ENCODE results near the gene NFRKB.

NFRKB gene

GRCh38 chr11:129932381-129933067 lies 37.1 kb upstream of the NFRKB start:
- H3K27ac ChIP-seq (ENCODE audit: insufficient read depth, low read length, poor library complexity, severe bottlenecking) = no peak overlapping the region
- no peaks in the 10 kb centered on the region for H3K9me3 ChIP-seq (ENCODE audit: control insufficient read depth, low read length)
- H3K36me3 ChIP-seq (ENCODE audit: control insufficient read depth, insufficient read depth, low read length) = peaks cover 11% of the 10 kb centered on the region
- no peaks in the 10 kb centered on the region for H3K4me1 ChIP-seq (ENCODE audit: control insufficient read depth, insufficient read depth, low read length, poor library complexity, severe bottlenecking)
- no peak overlapping the region for H3K4me3 ChIP-seq (ENCODE audit: insufficient read depth, low read depth, low read length, poor library complexity, severe bottlenecking)
- DNase-seq = no peak
- H3K27me3 ChIP-seq (replicated peaks; ENCODE audit: control insufficient read depth, insufficient read depth, low read length, poor library complexity, severe bottlenecking) = no peaks in the 10 kb centered on the region

- DNase-seq = no peak
- Histone ChIP-seq H3K27ac (ENCODE audit: insufficient read depth, low read length, poor library complexity, severe bottlenecking) (no peak overlapping the region), H3K36me3 (ENCODE audit: control insufficient read depth, insufficient read depth, low read length) (peaks cover 11% of the 10 kb centered on the region), H3K4me3 (ENCODE audit: insufficient read depth, low read depth, low read length, poor library complexity, severe bottlenecking) (no peak overlapping the region), H3K9me3 (ENCODE audit: control insufficient read depth, low read length) (no peaks in the 10 kb centered on the region), H3K27me3 (replicated peaks; ENCODE audit: control insufficient read depth, insufficient read depth, low read length, poor library complexity, severe bottlenecking) (no peaks in the 10 kb centered on the region), H3K4me1 (ENCODE audit: control insufficient read depth, insufficient read depth, low read length, poor library complexity, severe bottlenecking) (no peaks in the 10 kb centered on the region)
Measured at GRCh38 chr11:129930743-129931142, 35.4 kb upstream of the NFRKB start.

GRCh38 chr11:129930296-129930695 lies 34.9 kb upstream of the NFRKB start:
- no peak overlapping the region for H3K4me3 ChIP-seq (ENCODE audit: insufficient read depth, low read depth, low read length, poor library complexity, severe bottlenecking)
- H3K36me3 ChIP-seq (ENCODE audit: control insufficient read depth, insufficient read depth, low read length) = peaks cover 11% of the 10 kb centered on the region
- H3K4me1 ChIP-seq (ENCODE audit: control insufficient read depth, insufficient read depth, low read length, poor library complexity, severe bottlenecking) = no peaks in the 10 kb centered on the region
- no peaks in the 10 kb centered on the region for H3K9me3 ChIP-seq (ENCODE audit: control insufficient read depth, low read length)
- H3K27ac ChIP-seq (ENCODE audit: insufficient read depth, low read length, poor library complexity, severe bottlenecking) = no peak overlapping the region
- DNase-seq = no peak
- H3K27me3 ChIP-seq (replicated peaks; ENCODE audit: control insufficient read depth, insufficient read depth, low read length, poor library complexity, severe bottlenecking) = no peaks in the 10 kb centered on the region

GRCh38 chr11:129929721-129930120 lies 34.3 kb upstream of the NFRKB start:
- no peak for DNase-seq
- Histone ChIP-seq H3K9me3 (ENCODE audit: control insufficient read depth, low read length) (no peaks in the 10 kb centered on the region), H3K36me3 (ENCODE audit: control insufficient read depth, insufficient read depth, low read length) (peaks cover 16% of the 10 kb centered on the region), H3K27ac (ENCODE audit: insufficient read depth, low read length, poor library complexity, severe bottlenecking) (no peak overlapping the region), H3K27me3 (replicated peaks; ENCODE audit: control insufficient read depth, insufficient read depth, low read length, poor library complexity, severe bottlenecking) (no peaks in the 10 kb centered on the region), H3K4me3 (ENCODE audit: insufficient read depth, low read depth, low read length, poor library complexity, severe bottlenecking) (no peak overlapping the region), H3K4me1 (ENCODE audit: control insufficient read depth, insufficient read depth, low read length, poor library complexity, severe bottlenecking) (no peaks in the 10 kb centered on the region)

GRCh38 chr11:129928923-129929692 lies 33.7 kb upstream of the NFRKB start:
- Histone ChIP-seq H3K27ac (ENCODE audit: insufficient read depth, low read length, poor library complexity, severe bottlenecking) (no peak overlapping the region), H3K27me3 (replicated peaks; ENCODE audit: control insufficient read depth, insufficient read depth, low read length, poor library complexity, severe bottlenecking) (no peaks in the 10 kb centered on the region), H3K4me1 (ENCODE audit: control insufficient read depth, insufficient read depth, low read length, poor library complexity, severe bottlenecking) (no peaks in the 10 kb centered on the region), H3K9me3 (ENCODE audit: control insufficient read depth, low read length) (no peaks in the 10 kb centered on the region), H3K36me3 (ENCODE audit: control insufficient read depth, insufficient read depth, low read length) (peaks cover 17% of the 10 kb centered on the region), H3K4me3 (ENCODE audit: insufficient read depth, low read depth, low read length, poor library complexity, severe bottlenecking) (no peak overlapping the region)
- no peak for DNase-seq

- Histone ChIP-seq H3K36me3 (ENCODE audit: control insufficient read depth, insufficient read depth, low read length) (peaks cover 6% of the 10 kb centered on the region), H3K27me3 (replicated peaks; ENCODE audit: control insufficient read depth, insufficient read depth, low read length, poor library complexity, severe bottlenecking) (no peaks in the 10 kb centered on the region), H3K4me3 (ENCODE audit: insufficient read depth, low read depth, low read length, poor library complexity, severe bottlenecking) (no peak overlapping the region), H3K27ac (ENCODE audit: insufficient read depth, low read length, poor library complexity, severe bottlenecking) (no peak overlapping the region), H3K4me1 (ENCODE audit: control insufficient read depth, insufficient read depth, low read length, poor library complexity, severe bottlenecking) (peaks cover 6% of the 10 kb centered on the region), H3K9me3 (ENCODE audit: control insufficient read depth, low read length) (no peaks in the 10 kb centered on the region)
- no peak for DNase-seq
Measured at GRCh38 chr11:129922674-129923073, 27.3 kb upstream of the NFRKB start.

GRCh38 chr11:129918361-129918760 lies 23.0 kb upstream of the NFRKB start:
- Histone ChIP-seq H3K27me3 (replicated peaks; ENCODE audit: control insufficient read depth, insufficient read depth, low read length, poor library complexity, severe bottlenecking) (no peaks in the 10 kb centered on the region), H3K27ac (ENCODE audit: insufficient read depth, low read length, poor library complexity, severe bottlenecking) (no peak overlapping the region), H3K9me3 (ENCODE audit: control insufficient read depth, low read length) (no peaks in the 10 kb centered on the region), H3K4me1 (ENCODE audit: control insufficient read depth, insufficient read depth, low read length, poor library complexity, severe bottlenecking) (peaks cover 5% of the 10 kb centered on the region), H3K36me3 (ENCODE audit: control insufficient read depth, insufficient read depth, low read length) (peaks cover 18% of the 10 kb centered on the region), H3K4me3 (ENCODE audit: insufficient read depth, low read depth, low read length, poor library complexity, severe bottlenecking) (no peak overlapping the region)
- no peak for DNase-seq

- no peaks in the 10 kb centered on the region for H3K9me3 ChIP-seq (ENCODE audit: control insufficient read depth, low read length)
- no peaks in the 10 kb centered on the region for H3K4me1 ChIP-seq (ENCODE audit: control insufficient read depth, insufficient read depth, low read length, poor library complexity, severe bottlenecking)
- no peak overlapping the region for H3K27ac ChIP-seq (ENCODE audit: insufficient read depth, low read length, poor library complexity, severe bottlenecking)
- no peaks in the 10 kb centered on the region for H3K27me3 ChIP-seq (replicated peaks; ENCODE audit: control insufficient read depth, insufficient read depth, low read length, poor library complexity, severe bottlenecking)
- no peak for DNase-seq
- no peak overlapping the region for H3K4me3 ChIP-seq (ENCODE audit: insufficient read depth, low read depth, low read length, poor library complexity, severe bottlenecking)
- H3K36me3 ChIP-seq (ENCODE audit: control insufficient read depth, insufficient read depth, low read length) = peaks cover 18% of the 10 kb centered on the region
Measured at GRCh38 chr11:129917231-129917630, 21.9 kb upstream of the NFRKB start.

GRCh38 chr11:129911298-129911697 lies 15.9 kb upstream of the NFRKB start:
- no peak for DNase-seq
- H3K4me1 ChIP-seq (ENCODE audit: control insufficient read depth, insufficient read depth, low read length, poor library complexity, severe bottlenecking) = no peaks in the 10 kb centered on the region
- no peak overlapping the region for H3K4me3 ChIP-seq (ENCODE audit: insufficient read depth, low read depth, low read length, poor library complexity, severe bottlenecking)
- H3K27ac ChIP-seq (ENCODE audit: insufficient read depth, low read length, poor library complexity, severe bottlenecking) = no peak overlapping the region
- no peaks in the 10 kb centered on the region for H3K9me3 ChIP-seq (ENCODE audit: control insufficient read depth, low read length)
- H3K36me3 ChIP-seq (ENCODE audit: control insufficient read depth, insufficient read depth, low read length) = peaks cover 30% of the 10 kb centered on the region
- no peaks in the 10 kb centered on the region for H3K27me3 ChIP-seq (replicated peaks; ENCODE audit: control insufficient read depth, insufficient read depth, low read length, poor library complexity, severe bottlenecking)

GRCh38 chr11:129910360-129910759 lies 15.0 kb upstream of the NFRKB start:
- DNase-seq = no peak
- Histone ChIP-seq H3K9me3 (ENCODE audit: control insufficient read depth, low read length) (no peaks in the 10 kb centered on the region), H3K36me3 (ENCODE audit: control insufficient read depth, insufficient read depth, low read length) (peaks cover 29% of the 10 kb centered on the region), H3K4me1 (ENCODE audit: control insufficient read depth, insufficient read depth, low read length, poor library complexity, severe bottlenecking) (no peaks in the 10 kb centered on the region), H3K27ac (ENCODE audit: insufficient read depth, low read length, poor library complexity, severe bottlenecking) (no peak overlapping the region), H3K27me3 (replicated peaks; ENCODE audit: control insufficient read depth, insufficient read depth, low read length, poor library complexity, severe bottlenecking) (no peaks in the 10 kb centered on the region), H3K4me3 (ENCODE audit: insufficient read depth, low read depth, low read length, poor library complexity, severe bottlenecking) (no peak overlapping the region)

All from effector memory CD4-positive, alpha-beta T cell (primary cell).